Neural progenitor cell (in vitro differentiated cells): ENCODE results near the gene AFF3. TPM values are rescaled to one million over a fixed set of nuclear protein-coding genes. Genes with fewer than 3 reads are reported as not detected.
A peak's percentile ranks its signal among the peaks of the same experiment; 100 is the strongest.

ENCODE experiments used
- DNase-seq: peaks from one replicate; pipeline ENCODE4 v3.0.0-alpha.2; 2016; ENCODE audit warnings: low spot score
- H2AFZ ChIP-seq: fragments of 200-600 bp; sonication (generic); replicated peaks from 2 replicates; pipeline ENCODE4 v1.6.1; 2016; ENCODE audit warnings: antibody characterized with exemption
- H3F3A ChIP-seq: fragments of 200-600 bp; sonication (generic); 2 replicates; pipeline ENCODE4 v1.6.1; 2016; ENCODE audit warnings: antibody characterized with exemption, low read depth
- H3K27ac ChIP-seq: fragments of 200-600 bp; sonication (generic); 2 replicates; pipeline ENCODE4 v1.5.1; 2016; ENCODE audit warnings: mild to moderate bottlenecking
- H3K27me3 ChIP-seq: fragments of 200-600 bp; sonication (generic); 2 replicates; pipeline ENCODE4 v1.6.1; 2016; ENCODE audit warnings: mild to moderate bottlenecking, moderate library complexity
- H3K36me3 ChIP-seq: fragments of 200-600 bp; sonication (generic); 2 replicates; pipeline ENCODE4 v1.5.1; 2016
- H3K4me1 ChIP-seq: fragments of 200-600 bp; sonication (generic); 2 replicates; pipeline ENCODE4 v1.6.1; 2016; ENCODE audit warnings: mixed run types
- H3K4me2 ChIP-seq: fragments of 200-600 bp; sonication (generic); 2 replicates; pipeline ENCODE4 v1.6.1; 2016
- H3K4me3 ChIP-seq: fragments of 200-600 bp; sonication (generic); 2 replicates; pipeline ENCODE4 v1.5.1; 2016
- H3K79me2 ChIP-seq: fragments of 200-600 bp; sonication (generic); 2 replicates; pipeline ENCODE4 v1.6.1; 2016; ENCODE audit warnings: low read depth
- H3K9ac ChIP-seq: fragments of 200-600 bp; sonication (generic); 2 replicates; pipeline ENCODE4 v1.6.1; 2016
- H3K9me3 ChIP-seq: fragments of 200-600 bp; sonication (generic); 2 replicates; pipeline ENCODE4 v1.5.1; 2016; ENCODE audit warnings: low read depth
- H4K20me1 ChIP-seq: fragments of 200-600 bp; sonication (generic); 2 replicates; pipeline ENCODE4 v1.6.1; 2016; ENCODE audit warnings: low read depth
- H3K27ac Mint-ChIP-seq: 3 replicates; pipeline ENCODE4 v1.8.0; 2021; ENCODE audit warnings: mixed read lengths
- H3K27me3 Mint-ChIP-seq: 2 replicates; pipeline ENCODE4 v1.8.0; 2022; ENCODE audit warnings: low read depth, mild to moderate bottlenecking, inconsistent platforms, moderate library complexity, mixed read lengths; ENCODE audit not compliant: insufficient read depth
- H3K36me3 Mint-ChIP-seq: 3 replicates; pipeline ENCODE4 v1.8.0; 2021; ENCODE audit warnings: mixed read lengths
- H3K4me1 Mint-ChIP-seq: 3 replicates; pipeline ENCODE4 v1.8.0; 2021; ENCODE audit warnings: mixed read lengths
- H3K4me3 Mint-ChIP-seq: 3 replicates; pipeline ENCODE4 v1.8.0; 2021; ENCODE audit warnings: mild to moderate bottlenecking, moderate library complexity, mixed read lengths
- H3K9me3 Mint-ChIP-seq: 3 replicates; pipeline ENCODE4 v1.8.0; 2020; ENCODE audit warnings: mixed read lengths
- CTCF ChIP-seq: fragments of 200-600 bp; sonication (generic); IDR thresholded peaks from 2 replicates; pipeline ENCODE4 v1.5.1; 2017; ENCODE audit warnings: antibody characterized with exemption, mild to moderate bottlenecking
- EZH2 ChIP-seq: fragments of 200-600 bp; sonication (generic); IDR thresholded peaks from 2 replicates; pipeline ENCODE4 v1.6.1; 2017; ENCODE audit warnings: antibody characterized with exemption, mild to moderate bottlenecking, moderate library complexity
- EZH2phosphoT487 ChIP-seq: fragments of 200-600 bp; sonication (generic); IDR thresholded peaks from 2 replicates; pipeline ENCODE4 v1.6.1; 2017; ENCODE audit warnings: antibody characterized with exemption
- total RNA-seq: library from RNA; depleted of rRNA; stranded (reverse); fragments of >200 nt; gene quantifications from 2 replicates; pipeline ENCODE4 v1.2.3, GENCODE V29; 2015; ENCODE audit warnings: low replicate concordance

AFF3 gene
- total RNA-seq, 1 donor from 2014 or later, result 0.26 TPM

- no peak overlapping the region for H2AFZ ChIP-seq
- TF ChIP-seq CTCF (no peak), EZH2 (no peak)
Measured at GRCh38 chr2:100038011-100038410, 104.4 kb downstream of the AFF3 start.

GRCh38 chr2:100036793-100037192, 105.6 kb downstream of the AFF3 start:
- DNase-seq, result no peak
- Histone ChIP-seq H3K27me3 (no peaks in the 10 kb centered on the region), H3K36me3 (no peaks in the 10 kb centered on the region), H3K9ac (no peak overlapping the region), H3F3A (no peaks in the 10 kb centered on the region), H2AFZ (no peak overlapping the region), H3K79me2 (no peaks in the 10 kb centered on the region), H3K27ac (no peak overlapping the region), H3K4me1 (peaks cover 22% of the 10 kb centered on the region), H3K4me2 (no peak overlapping the region), H3K4me3 (no peak overlapping the region), H4K20me1 (no peaks in the 10 kb centered on the region), H3K9me3 (no peaks in the 10 kb centered on the region)
- no peak overlapping the region for H3K4me3 Mint-ChIP-seq
- TF ChIP-seq EZH2phosphoT487 (no peak), EZH2 (no peak)
- H3K36me3 Mint-ChIP-seq, result no peaks in the 10 kb centered on the region
- no peak overlapping the region for H3K27ac Mint-ChIP-seq
- no peaks in the 10 kb centered on the region for H3K9me3 Mint-ChIP-seq
- peaks cover 5% of the 10 kb centered on the region for H3K27me3 Mint-ChIP-seq
- peaks cover 15% of the 10 kb centered on the region for H3K4me1 Mint-ChIP-seq

More at GRCh38 chr2:100038011-100038410, 104.4 kb downstream of the AFF3 start:
- peaks cover 10% of the 10 kb centered on the region for H3F3A ChIP-seq
- H3K27me3 Mint-ChIP-seq, result peaks cover 5% of the 10 kb centered on the region
- H3K36me3 Mint-ChIP-seq, result no peaks in the 10 kb centered on the region
- H3K27me3 ChIP-seq, result no peaks in the 10 kb centered on the region
- peaks cover 33% of the 10 kb centered on the region for H3K4me1 ChIP-seq
- H3K4me3 ChIP-seq, result no peak overlapping the region
- no peaks in the 10 kb centered on the region for H3K36me3 ChIP-seq
- no peaks in the 10 kb centered on the region for H3K9me3 Mint-ChIP-seq
- H3K27ac Mint-ChIP-seq, result no peak overlapping the region
- no peaks in the 10 kb centered on the region for H3K9me3 ChIP-seq
- no peaks in the 10 kb centered on the region for H3K79me2 ChIP-seq
- no peak overlapping the region for H3K4me2 ChIP-seq
- H3K4me1 Mint-ChIP-seq, result peaks cover 22% of the 10 kb centered on the region
- no peak overlapping the region for H3K9ac ChIP-seq
- no peak overlapping the region for H3K4me3 Mint-ChIP-seq
- no peaks in the 10 kb centered on the region for H4K20me1 ChIP-seq
- no peak overlapping the region for H3K27ac ChIP-seq
- DNase-seq, result peak; percentile 40

GRCh38 chr2:100036026-100036425, 106.4 kb downstream of the AFF3 start:
- Mint-ChIP-seq H3K9me3 (no peaks in the 10 kb centered on the region), H3K27me3 (peaks cover 5% of the 10 kb centered on the region), H3K36me3 (no peaks in the 10 kb centered on the region), H3K4me3 (no peak overlapping the region), H3K4me1 (peaks cover 7% of the 10 kb centered on the region), H3K27ac (no peak overlapping the region)
- H3K9me3 ChIP-seq, result no peaks in the 10 kb centered on the region
- no peaks in the 10 kb centered on the region for H3K27me3 ChIP-seq
- no peak overlapping the region for H3K27ac ChIP-seq
- no peaks in the 10 kb centered on the region for H3K36me3 ChIP-seq
- H3K4me2 ChIP-seq, result no peak overlapping the region
- no peak for TF ChIP-seq EZH2phosphoT487
- no peak for TF ChIP-seq CTCF
- no peak for TF ChIP-seq EZH2
- H3K4me3 ChIP-seq, result no peak overlapping the region
- H4K20me1 ChIP-seq, result no peaks in the 10 kb centered on the region
- no peak overlapping the region for H3K9ac ChIP-seq
- no peaks in the 10 kb centered on the region for H3K79me2 ChIP-seq
- H2AFZ ChIP-seq, result no peak overlapping the region
- no peaks in the 10 kb centered on the region for H3F3A ChIP-seq
- peaks cover 14% of the 10 kb centered on the region for H3K4me1 ChIP-seq
- DNase-seq, result no peak

GRCh38 chr2:100034431-100034830, 108.0 kb downstream of the AFF3 start:
- Histone ChIP-seq H3F3A (no peaks in the 10 kb centered on the region), H3K36me3 (no peaks in the 10 kb centered on the region), H3K4me3 (no peak overlapping the region), H3K9me3 (no peaks in the 10 kb centered on the region), H3K27ac (no peak overlapping the region), H3K4me2 (no peak overlapping the region), H3K79me2 (no peaks in the 10 kb centered on the region), H4K20me1 (no peaks in the 10 kb centered on the region), H3K4me1 (peaks cover 6% of the 10 kb centered on the region), H3K9ac (no peak overlapping the region), H2AFZ (no peak overlapping the region), H3K27me3 (no peaks in the 10 kb centered on the region)
- Mint-ChIP-seq H3K4me3 (no peak overlapping the region), H3K4me1 (no peaks in the 10 kb centered on the region), H3K36me3 (no peaks in the 10 kb centered on the region), H3K27ac (no peak overlapping the region), H3K9me3 (no peaks in the 10 kb centered on the region), H3K27me3 (peaks cover 5% of the 10 kb centered on the region)
- TF ChIP-seq EZH2 (no peak), EZH2phosphoT487 (no peak), CTCF (no peak)
- no peak for DNase-seq
